T-helper 17 cell (primary cell): ENCODE measurements around the gene TFE3. TPM values are rescaled to one million over a fixed set of nuclear protein-coding genes. Genes with fewer than 3 reads are reported as not detected.

Source experiments
- ATAC-seq: fragments of 150-1000 bp; cut with Tn5 transposase; 2 replicates; pipeline ENCODE4 v1.10.0; 2021; ENCODE audit warnings: mild to moderate bottlenecking, moderate library complexity
- DNase-seq, 3 donors: peaks; one replicate each; pipeline versions ENCODE4 v3.0.0 to v3.0.0-alpha.2; 2020 to 2021
- H3K9me3 ChIP-seq: one replicate; pipeline ENCODE4 v1.7.0; 2013; ENCODE audit warnings: low read length, mild to moderate bottlenecking; ENCODE audit not compliant: control insufficient read depth, poor library complexity, severe bottlenecking
- H3K27ac Mint-ChIP-seq: one replicate; pipeline ENCODE4 v1.8.0; 2022; ENCODE audit warnings: mild to moderate bottlenecking, moderate library complexity, mixed read lengths
- H3K27me3 Mint-ChIP-seq: one replicate; pipeline ENCODE4 v1.8.0; 2022; ENCODE audit warnings: mixed read lengths
- H3K36me3 Mint-ChIP-seq: one replicate; pipeline ENCODE4 v1.8.0; 2022; ENCODE audit warnings: low read depth, mixed read lengths
- H3K4me1 Mint-ChIP-seq: one replicate; pipeline ENCODE4 v1.8.0; 2022; ENCODE audit warnings: mild to moderate bottlenecking, mixed read lengths
- H3K4me3 Mint-ChIP-seq: one replicate; pipeline ENCODE4 v1.8.0; 2022; ENCODE audit warnings: mild to moderate bottlenecking, moderate library complexity, mixed read lengths
- total RNA-seq, 4 donors: library from RNA in 2 of 4; stranded (reverse) in 2 of 4; gene quantifications; one replicate each; pipeline ENCODE4 v1.2.3 and lab custom pipeline; 2022 to 2026

TFE3 gene, protein sequence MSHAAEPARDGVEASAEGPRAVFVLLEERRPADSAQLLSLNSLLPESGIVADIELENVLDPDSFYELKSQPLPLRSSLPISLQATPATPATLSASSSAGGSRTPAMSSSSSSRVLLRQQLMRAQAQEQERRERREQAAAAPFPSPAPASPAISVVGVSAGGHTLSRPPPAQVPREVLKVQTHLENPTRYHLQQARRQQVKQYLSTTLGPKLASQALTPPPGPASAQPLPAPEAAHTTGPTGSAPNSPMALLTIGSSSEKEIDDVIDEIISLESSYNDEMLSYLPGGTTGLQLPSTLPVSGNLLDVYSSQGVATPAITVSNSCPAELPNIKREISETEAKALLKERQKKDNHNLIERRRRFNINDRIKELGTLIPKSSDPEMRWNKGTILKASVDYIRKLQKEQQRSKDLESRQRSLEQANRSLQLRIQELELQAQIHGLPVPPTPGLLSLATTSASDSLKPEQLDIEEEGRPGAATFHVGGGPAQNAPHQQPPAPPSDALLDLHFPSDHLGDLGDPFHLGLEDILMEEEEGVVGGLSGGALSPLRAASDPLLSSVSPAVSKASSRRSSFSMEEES
- 10 to 100 TPM; 38.9 to 46.4 TPM for total RNA-seq
- 49.7 to 54.2 reads per million in 2 donors for total RNA-seq (lab: John Stamatoyannopoulos, UW)

DNA sequence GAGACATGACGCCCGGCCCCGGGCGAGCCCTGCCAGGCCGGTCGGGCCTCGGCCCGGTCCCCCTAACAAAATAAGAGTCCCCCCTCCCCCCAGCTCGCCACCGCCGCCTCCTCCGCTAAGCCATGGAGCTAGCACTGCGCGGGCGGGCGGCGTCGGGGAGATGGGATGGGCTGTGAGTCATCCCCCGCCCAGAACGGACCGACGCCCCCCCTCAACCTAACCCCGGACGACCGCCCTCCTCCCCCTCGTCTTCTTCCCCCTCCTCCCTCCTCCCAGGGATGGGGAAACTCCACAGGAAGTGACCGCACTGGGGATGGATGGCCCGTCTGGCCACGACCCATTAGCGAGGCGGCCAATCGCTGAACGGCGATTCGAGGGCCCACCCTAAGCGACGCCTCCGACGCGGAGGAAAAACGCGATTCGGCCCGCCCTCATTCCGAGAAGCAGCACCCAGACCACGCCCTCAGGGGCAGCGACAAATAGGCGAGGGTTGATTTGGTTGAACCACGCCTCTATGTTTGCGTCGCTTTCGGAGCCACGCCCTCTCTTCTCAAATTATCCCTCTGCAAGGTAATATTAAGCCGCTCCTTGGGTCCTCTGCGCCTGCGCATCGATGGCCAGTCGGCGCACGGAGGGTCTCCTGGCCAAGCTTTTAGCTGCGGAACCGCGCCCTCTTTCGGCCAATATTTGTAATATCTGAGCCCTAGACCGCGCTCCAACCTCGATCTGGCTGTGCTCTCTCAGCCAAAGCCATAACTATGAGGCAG is at the start of gene TFE3:
TFE3 (minus strand) TSS at position 138 of the 767 bp plus-strand sequence; CDS start at position 7, 131 bp downstream.
- Mint-ChIP-seq H3K27ac (peak within 1 kb of the TSS; percentile 86), H3K4me3 (peak within 1 kb of the TSS; percentile 89), H3K27me3 (no peaks in the 10 kb centered on the region), H3K4me1 (peaks cover 30% of the 10 kb centered on the region), H3K36me3 (no peaks in the 10 kb centered on the region)
- H3K9me3 ChIP-seq, result no peaks in the 10 kb centered on the region
- DNase-seq, result peak; percentile 85 to 93 (median 86)
- peak; percentile 89 for ATAC-seq

DNA sequence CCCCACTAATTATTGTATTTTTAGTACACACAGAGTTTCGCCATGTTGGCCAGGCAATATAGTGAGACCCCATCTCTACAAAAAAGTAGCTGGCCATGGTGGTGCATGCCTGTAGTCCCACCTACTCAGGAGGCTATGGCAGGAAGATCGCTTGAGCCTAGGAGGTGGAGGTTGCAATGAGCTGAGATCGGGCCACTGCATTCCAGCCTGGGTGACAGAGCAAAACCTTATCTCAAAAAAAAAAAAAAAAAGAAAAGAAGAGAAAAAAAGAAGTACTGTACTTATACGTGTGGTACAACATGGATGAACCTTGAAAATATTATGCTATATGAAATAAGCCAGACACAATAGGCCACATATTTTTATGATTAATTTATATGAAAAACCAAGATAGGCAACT is 46.4 kb upstream of the TFE3 start:
- H3K9me3 ChIP-seq, result no peaks in the 10 kb centered on the region
- ATAC-seq (no peak), DNase-seq (no peak)
- Mint-ChIP-seq H3K27ac (no peak overlapping the region), H3K4me1 (no peaks in the 10 kb centered on the region), H3K36me3 (no peaks in the 10 kb centered on the region), H3K4me3 (no peak overlapping the region), H3K27me3 (no peaks in the 10 kb centered on the region)

DNA sequence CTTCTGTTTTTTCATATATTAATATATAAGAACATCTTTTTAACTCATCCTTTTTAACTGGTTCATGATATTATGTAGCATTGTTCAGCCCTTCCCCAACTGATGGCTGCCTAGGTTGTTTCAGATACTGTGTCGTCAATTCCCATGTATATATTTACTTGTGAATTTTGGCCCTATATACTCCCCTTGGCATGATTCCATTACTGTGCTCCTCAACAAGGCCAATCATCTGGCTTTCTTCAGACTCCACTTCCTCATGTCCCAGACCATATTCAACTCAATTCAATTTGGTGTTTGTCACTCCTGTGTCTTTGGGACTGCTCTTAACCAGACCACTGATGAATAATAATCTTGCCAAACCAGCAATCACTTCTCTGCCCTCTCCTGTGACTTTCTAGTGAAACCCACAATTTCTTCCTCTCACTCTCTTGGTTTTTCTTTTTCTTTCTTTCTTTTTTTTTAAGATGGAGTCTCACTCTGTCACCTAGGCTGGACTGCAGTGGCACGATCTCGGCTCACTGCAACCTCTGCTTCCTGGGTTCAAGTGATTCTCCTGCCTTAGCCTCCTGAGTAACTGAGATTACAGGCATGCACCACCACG is 39.2 kb upstream of the TFE3 start:
- H3K4me1 Mint-ChIP-seq, result peaks cover 9% of the 10 kb centered on the region
- no peak overlapping the region for H3K27ac Mint-ChIP-seq
- no peaks in the 10 kb centered on the region for H3K27me3 Mint-ChIP-seq
- H3K36me3 Mint-ChIP-seq, result peaks cover 2% of the 10 kb centered on the region
- no peaks in the 10 kb centered on the region for H3K9me3 ChIP-seq
- no peak for ATAC-seq
- H3K4me3 Mint-ChIP-seq, result no peak overlapping the region
- DNase-seq, result no peak

DNA sequence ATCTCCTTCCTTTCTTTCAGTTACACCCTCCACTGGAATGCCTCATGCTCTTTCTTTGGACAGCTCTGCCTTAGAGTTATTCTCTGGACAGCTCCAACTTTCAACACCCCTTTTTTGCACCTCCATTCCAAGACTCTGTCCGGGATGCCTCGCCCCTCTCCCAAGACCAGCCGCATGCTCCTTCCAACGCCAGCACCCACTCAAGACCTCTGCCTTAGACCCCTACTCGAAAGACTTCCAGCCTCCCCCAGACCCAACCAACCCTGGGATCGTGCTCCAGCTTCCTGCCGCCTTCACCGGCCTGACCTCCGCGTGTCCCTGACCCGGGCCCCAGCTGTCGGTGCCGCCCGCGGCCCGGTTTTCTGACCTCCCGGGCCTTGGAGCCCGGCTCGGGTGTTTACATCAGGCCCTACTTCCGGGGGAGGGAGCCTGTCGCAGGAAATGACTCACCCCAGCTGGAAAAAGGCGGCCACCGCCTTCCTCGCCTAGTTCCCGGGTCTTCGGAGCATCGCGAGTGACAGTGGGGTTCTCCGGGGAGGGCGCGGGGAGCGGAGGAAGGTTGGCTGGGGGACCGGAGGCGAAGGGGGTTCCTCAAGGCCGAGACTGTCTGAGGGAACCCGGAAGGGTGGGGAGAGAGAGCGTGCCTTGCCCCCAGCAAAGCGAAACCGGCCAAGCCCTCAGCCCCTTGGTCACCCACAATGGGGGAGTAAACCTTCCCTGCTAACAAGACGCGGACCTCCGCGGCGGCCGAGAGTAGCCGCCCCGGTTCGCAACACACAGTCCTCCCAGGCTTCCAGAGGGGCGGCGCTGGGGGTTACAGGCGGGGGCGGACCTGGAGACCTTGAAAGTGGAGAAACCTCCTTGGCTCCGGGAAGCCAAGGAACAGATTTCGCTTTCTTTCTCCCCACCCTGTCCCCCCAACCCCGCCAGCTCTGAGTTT is 36.6 kb upstream of the TFE3 start, which contains the start of gene WDR45:
WDR45 (minus strand) TSS at position 399 of the 940 bp plus-strand sequence. CDS start 1,792 bp downstream, outside the sequence.
- H3K9me3 ChIP-seq, result no peaks in the 10 kb centered on the region
- ATAC-seq, result peak; percentile 84
- Mint-ChIP-seq H3K4me1 (peaks cover 9% of the 10 kb centered on the region), H3K36me3 (peaks cover 2% of the 10 kb centered on the region), H3K27ac (peak within 1 kb of the TSS; percentile 95), H3K4me3 (peak within 1 kb of the TSS; percentile 95), H3K27me3 (no peaks in the 10 kb centered on the region)
- DNase-seq, result peak; percentile 30 to 61 (median 49)

DNA sequence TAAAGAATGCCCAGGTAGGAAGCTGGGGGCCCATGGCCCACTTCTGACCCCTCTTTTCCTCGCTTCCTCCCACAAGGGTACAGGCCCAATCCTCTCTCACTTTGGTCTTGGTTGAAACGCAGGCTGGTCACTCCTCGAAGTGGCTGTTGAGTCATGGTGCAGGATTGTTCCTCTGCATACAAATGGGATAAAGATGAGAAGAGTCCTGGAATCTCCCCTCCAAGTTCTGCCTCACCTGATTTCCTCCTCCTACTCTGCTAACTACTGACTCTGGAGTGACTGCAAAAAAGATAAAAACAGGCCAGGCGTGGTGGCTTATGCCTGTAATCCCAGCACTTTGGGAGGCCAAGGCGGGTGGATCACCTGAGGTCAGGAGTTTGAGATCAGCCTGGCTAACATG is 34.8 kb upstream of the TFE3 start:
- peaks cover 2% of the 10 kb centered on the region for H3K36me3 Mint-ChIP-seq
- H3K4me1 Mint-ChIP-seq, result peaks cover 15% of the 10 kb centered on the region
- DNase-seq, result no peak
- no peak overlapping the region for H3K4me3 Mint-ChIP-seq
- no peak overlapping the region for H3K27ac Mint-ChIP-seq
- no peaks in the 10 kb centered on the region for H3K9me3 ChIP-seq
- ATAC-seq, result no peak
- no peaks in the 10 kb centered on the region for H3K27me3 Mint-ChIP-seq

DNA sequence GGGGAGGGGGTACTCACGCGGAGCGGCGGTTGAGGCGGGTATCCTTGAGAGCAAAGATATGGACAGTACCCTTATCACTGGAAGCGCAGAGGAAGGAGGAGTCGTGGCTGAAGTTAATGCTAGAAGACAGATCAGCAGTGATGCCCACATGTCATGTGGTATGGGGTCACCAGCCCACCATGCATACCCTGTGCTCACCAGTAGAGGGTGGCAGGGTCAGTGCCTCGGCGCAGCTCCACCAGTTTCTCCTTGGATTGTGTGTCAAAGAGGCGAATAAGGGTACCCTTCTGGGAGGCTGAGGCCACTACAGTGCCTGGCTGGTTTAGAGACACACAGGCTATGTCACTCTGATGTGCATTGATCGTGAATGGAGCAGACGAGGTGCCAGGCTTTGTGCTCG is 32.2 kb upstream of the TFE3 start:
- no peaks in the 10 kb centered on the region for H3K9me3 ChIP-seq
- ATAC-seq (no peak), DNase-seq (no peak)
- no peak overlapping the region for H3K27ac Mint-ChIP-seq
- H3K4me3 Mint-ChIP-seq, result no peak overlapping the region
- H3K4me1 Mint-ChIP-seq, result peaks cover 19% of the 10 kb centered on the region
- no peaks in the 10 kb centered on the region for H3K27me3 Mint-ChIP-seq
- H3K36me3 Mint-ChIP-seq, result peaks cover 1% of the 10 kb centered on the region

DNA sequence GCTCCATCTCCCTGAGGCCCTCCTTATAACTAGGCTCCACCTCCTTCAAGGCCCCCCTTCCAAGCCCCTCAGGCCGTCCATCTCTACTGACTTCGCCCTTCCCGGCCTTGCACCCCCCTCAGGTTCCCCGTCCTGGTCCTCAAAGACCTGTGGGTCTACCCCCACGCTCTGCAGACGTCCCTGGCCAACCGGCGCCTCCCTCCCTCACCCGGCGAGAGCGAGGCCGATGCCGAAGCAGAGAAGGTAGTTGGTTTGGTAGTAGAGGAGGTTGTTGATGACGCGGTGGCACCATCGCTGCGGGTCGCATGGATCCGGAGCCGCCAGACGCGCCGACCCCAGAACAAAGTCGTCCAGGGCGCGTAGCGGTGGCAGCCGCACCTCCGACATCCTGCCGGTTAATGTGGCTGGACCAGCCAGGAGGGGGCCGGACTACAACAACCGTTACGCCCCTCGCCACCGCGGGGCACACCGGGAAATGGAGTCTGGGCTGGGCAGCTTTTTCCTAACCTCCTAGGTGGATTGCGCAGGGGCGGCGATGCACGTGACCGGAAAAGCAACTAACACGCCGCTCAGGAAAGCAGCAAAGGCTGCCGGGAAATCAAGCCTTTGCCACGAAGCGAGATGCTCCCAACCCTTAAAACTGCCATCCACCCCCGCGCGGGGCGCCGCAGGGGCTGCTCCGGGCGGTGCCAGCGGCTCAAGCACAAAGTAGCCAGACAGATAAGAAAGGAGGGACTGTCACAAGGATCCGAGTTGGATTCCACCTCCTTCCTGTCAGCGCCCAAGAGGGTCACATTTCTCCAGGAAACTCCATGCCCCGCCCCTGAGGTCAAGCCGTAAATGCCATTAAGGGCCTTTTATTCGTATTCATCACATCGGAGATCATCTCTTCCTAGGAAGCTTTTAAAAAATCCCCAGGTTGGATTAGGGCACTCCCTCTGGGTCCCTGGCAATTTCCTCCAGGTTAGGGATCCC is 30.7 kb upstream of the TFE3 start, which contains the start of gene PRAF2:
PRAF2 (minus strand) TSS at position 402 of the 975 bp plus-strand sequence; CDS start at position 387, 15 bp downstream.
- H3K9me3 ChIP-seq, result no peaks in the 10 kb centered on the region
- Mint-ChIP-seq H3K27me3 (no peaks in the 10 kb centered on the region), H3K27ac (peak within 1 kb of the TSS; percentile 78), H3K36me3 (no peaks in the 10 kb centered on the region), H3K4me1 (peaks cover 13% of the 10 kb centered on the region), H3K4me3 (peak within 1 kb of the TSS; percentile 90)
- peak; percentile 74 to 81 (median 75) for DNase-seq
- ATAC-seq, result peak; percentile 98

DNA sequence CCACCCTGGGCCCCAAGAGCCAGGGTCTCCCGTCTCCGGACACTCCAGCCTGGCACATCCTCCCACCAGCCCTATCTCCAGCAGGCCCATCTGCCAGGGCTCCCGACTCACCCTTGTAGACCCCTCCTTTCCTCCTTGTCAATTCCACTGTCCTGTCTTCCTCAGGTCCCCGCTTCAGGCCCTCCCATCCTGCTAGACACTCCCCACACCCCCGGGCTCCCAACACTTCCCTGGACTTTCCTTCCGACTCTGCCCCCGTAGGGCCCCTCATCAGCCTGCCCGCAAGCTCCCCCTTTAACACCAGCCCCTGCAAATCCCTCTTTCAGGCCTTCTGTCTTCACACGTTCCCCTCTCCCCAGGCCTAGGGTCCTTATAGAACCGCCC is 29.5 kb upstream of the TFE3 start:
- H3K9me3 ChIP-seq, result no peaks in the 10 kb centered on the region
- ATAC-seq, result no peak
- no peak for DNase-seq
- Mint-ChIP-seq H3K36me3 (no peaks in the 10 kb centered on the region), H3K27me3 (no peaks in the 10 kb centered on the region), H3K4me1 (peaks cover 10% of the 10 kb centered on the region), H3K27ac (peak overlapping the region; percentile 78), H3K4me3 (peak overlapping the region; percentile 90)

DNA sequence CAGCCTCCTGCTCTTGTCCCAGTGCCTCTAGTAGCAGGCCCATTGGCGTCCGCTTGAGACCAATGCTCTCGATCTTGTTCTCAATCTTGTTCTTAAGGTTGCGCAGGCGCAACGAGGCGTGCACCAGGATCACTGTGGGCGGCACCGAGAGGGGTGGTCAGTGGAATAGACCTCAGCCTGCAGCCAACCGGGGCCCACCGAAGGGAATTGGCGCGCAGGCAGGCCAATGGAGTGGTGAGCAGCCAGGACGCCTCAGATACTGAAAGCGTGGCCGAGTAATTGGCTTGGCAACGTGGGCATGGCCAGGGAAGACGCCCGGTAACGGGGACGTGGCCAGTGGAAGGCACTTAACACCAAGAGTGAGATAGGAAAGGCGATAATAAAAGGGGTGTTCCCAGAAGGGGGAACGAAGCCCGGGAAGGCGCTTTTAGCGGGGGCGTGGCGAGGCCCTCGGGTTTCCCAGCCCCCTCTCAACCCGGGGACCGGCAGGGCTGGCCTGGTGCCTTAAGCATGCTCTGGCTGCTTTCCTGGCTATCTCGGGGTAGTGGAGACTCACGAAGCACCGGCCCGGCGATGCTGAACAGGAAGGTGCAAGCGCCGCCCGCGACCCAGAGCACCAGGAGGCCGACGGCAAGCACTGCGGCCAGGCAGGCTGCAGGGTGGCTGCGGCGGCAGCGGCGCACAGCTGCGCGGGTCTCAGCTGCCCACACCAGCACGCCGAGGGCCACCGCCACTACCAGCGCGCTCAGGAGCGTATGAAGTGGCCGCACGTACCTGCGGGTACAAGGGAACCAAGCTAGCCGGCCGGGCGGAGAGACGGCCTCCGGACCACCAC is 28.9 kb upstream of the TFE3 start:
- DNase-seq (no peak), ATAC-seq (no peak)
- no peaks in the 10 kb centered on the region for H3K9me3 ChIP-seq
- Mint-ChIP-seq H3K4me1 (peaks cover 10% of the 10 kb centered on the region), H3K4me3 (no peak overlapping the region), H3K36me3 (no peaks in the 10 kb centered on the region), H3K27me3 (no peaks in the 10 kb centered on the region), H3K27ac (no peak overlapping the region)

DNA sequence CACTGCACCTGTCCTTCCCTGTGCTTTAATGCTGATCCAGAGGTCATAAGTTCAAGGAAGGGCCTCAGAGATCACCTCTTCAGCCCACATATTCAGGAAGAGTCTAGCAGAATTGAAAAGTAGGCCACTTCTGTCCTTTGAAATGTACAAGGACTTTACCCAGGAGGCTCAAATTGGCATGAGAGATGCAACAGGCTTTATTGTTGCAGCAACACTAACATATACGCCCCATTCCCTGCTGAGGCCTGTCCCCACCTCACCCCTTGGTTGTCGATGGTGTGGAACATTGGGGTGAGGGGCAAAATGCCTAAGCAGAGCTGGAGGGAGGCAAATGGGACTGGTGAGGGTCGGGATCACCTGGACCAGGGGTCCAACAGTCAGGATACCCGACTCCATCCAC is 27.8 kb upstream of the TFE3 start:
- Mint-ChIP-seq H3K4me3 (peak overlapping the region; percentile 66), H3K27me3 (no peaks in the 10 kb centered on the region), H3K4me1 (peaks cover 10% of the 10 kb centered on the region), H3K27ac (peak overlapping the region; percentile 45), H3K36me3 (no peaks in the 10 kb centered on the region)
- DNase-seq (no peak), ATAC-seq (no peak)
- no peaks in the 10 kb centered on the region for H3K9me3 ChIP-seq

DNA sequence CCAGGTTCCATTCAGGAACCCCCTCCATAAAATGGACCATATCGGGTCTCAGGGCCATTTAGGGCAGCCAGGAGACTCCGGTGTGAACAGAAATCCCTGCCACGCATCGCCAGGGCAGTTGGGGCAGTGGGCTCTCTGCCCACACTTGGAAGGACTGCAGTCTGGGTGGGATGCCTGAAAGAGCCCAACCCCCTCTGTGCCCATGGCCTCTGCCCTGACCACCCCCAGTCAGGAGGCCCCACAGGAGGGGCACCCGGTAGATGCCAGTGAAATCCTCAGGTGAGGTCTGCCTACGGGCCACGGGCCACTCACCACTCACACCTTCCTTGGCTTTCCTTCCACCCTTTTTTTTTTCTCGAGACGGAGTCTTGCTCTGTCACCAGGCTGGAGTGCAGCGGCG is 25.9 kb upstream of the TFE3 start:
- Mint-ChIP-seq H3K4me1 (peaks cover 10% of the 10 kb centered on the region), H3K27ac (no peak overlapping the region), H3K4me3 (no peak overlapping the region), H3K36me3 (no peaks in the 10 kb centered on the region), H3K27me3 (no peaks in the 10 kb centered on the region)
- H3K9me3 ChIP-seq, result no peaks in the 10 kb centered on the region
- ATAC-seq, result no peak
- DNase-seq, result no peak
